Measurements from ENCODE around the gene PPP1R16B.
"Not testable (repeated sequence)": the region's sequence is repeated elsewhere in the genome, so short reads cannot be mapped to it uniquely, and the experiment has no call there.

The PPP1R16B gene

DNA sequence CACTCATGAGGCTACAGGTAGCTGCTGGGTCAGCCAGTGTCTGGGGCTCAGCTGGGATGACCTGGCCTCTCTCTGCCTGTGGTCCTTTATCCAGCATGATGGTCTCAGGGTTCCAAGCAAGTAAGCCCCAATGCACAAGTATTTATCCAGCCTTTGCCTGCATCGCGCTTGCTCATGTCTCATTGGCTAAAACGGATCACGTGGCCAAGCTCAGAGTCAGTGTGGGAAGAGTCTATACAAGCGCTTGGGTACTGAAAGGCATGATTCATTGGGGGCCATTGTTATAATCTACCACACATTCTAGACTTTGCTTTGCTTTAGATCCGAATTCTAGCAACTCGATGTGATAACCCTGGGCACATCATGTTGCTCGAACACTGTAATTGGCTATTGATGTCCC lies 48.3 kb downstream of the PPP1R16B start:
- no peak for DNase-seq (ENCODE audit: low read depth in 2 of 2)

DNA sequence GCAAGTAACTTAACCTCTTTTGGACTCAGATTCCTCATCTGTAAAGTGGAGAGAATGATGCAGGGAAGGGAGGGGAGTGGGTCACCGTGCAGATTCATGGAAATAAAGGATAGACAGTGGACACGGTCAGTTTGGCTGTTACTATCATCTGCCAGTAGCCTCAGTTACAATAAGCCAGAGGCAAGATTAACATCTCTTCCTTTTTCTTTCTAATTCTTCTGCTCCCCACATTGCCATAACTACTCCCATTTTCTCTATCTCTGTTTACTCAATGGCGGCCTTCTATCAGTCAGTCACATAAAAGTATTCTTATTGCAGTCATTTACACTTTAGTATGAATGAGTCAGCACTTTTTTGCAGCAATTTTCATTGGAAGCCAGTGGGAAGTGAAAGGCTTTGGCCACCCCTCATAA lies 49.2 kb downstream of the PPP1R16B start:
- no peak for DNase-seq (ENCODE audit: low read depth in 2 of 2)

DNA sequence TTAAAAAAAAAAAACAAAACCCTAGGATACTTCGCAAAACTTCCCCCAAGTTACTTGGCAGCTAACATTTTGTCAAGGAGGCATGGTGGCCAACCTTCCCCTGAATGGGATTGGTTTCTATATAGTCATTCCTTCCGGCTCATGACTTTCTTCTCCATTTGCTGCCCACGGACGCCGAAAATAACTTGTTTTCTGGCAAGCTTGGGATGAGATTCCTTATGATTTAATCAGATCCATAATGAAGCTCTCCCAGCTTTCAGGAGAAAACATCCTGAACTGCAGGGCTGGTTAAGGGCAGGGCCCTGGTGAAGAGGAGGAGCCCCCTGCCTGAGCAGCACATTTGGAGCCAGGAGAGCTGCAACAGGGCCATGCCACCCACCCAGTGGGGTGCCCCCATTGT lies 49.9 kb downstream of the PPP1R16B start:
- DNase-seq (ENCODE audit: low read depth in 2 of 2) = no peak

DNA sequence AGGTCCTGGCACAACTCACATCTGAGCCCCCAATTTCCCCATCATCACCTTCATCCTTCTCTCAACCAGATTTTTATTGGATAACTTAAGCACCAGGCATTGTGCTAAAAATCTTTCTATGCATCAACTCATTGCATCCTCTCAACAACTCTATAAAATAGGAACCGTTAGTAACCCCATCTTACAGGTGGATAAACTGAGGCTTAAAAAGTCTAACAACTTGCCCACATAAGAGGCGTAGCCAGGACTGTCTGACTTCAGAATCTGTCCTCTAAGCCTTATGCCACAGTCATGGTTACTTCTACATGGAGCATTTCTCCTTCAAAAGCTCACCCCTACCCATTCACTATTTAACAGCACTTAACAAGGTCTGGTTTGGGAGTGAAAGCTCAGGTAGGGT lies 51.1 kb downstream of the PPP1R16B start:
- no peak for DNase-seq (ENCODE audit: low read depth in 2 of 2)

DNA sequence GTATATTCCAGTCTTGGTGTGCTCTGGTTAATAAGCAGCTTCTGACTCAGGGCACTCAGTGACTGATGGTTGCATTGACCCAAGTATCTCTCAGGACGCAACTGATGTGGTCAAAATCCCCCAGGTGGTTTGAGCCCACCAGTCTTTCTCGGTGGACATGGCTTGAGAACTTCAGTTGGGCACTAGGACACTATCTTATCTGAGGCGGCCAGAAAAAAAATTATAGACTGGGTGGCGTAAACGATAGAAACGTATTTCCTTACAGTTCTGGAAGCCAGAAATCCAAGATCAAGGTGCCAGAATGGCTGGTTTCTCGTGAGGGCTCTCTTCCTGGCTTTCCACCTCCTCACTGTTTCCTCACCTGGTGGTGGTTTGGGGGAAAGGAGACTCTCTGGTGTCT lies 52.2 kb downstream of the PPP1R16B start:
- no peak for DNase-seq (ENCODE audit: low read depth in 2 of 2)

DNA sequence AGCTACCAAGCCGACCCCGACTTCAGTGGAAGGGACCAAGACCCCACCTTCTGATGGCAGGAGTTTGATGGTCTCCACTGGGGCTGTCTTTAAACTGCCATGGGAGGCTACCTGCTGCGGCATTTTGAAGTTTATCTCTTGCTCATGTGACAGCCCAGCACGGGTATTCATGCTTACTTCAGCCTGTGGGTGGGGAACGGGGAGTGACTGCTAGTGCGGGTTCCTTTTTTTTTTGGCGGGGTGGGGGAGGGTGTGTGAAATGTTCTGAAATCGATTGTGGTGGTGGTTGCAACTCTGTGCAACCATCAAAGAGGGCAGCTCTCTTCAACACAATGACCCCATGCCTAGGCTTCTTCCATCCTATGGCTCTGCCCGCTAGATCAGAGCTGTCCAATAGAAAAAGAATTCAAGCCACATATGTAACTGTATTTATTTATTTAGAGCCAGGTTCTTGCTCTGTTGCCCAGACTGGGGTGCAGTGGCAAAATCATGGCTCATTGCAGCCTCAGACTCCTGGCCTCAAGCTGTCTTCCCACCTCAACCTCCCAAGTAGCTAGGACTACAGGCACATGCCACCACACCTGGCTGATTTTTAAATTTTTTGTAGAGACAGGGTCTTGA lies 53.7 kb downstream of the PPP1R16B start:
- peak in 1 of 2 donors; percentile 33 for DNase-seq (ENCODE audit: low read depth in 2 of 2)

DNA sequence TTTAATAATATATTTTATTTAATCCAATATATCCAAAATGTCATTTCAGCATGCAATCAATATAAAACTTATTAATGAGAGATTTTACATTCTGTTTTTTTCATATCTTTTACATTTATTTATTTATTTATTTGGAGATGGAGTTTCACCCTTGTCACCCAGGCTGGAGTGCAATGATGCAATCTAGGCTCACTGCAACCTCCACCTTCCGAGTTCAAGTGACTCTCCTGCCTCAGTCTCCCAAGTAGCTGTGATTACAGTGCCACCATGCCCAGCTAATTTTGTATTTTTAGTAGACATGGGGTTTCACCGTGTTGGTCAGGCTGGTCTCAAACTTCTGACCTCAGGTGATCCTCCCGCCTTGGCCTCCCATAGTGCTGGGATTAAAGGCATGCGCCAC lies 54.4 kb downstream of the PPP1R16B start:
- DNase-seq (ENCODE audit: low read depth in 2 of 2) = not testable (repeated sequence)

DNA sequence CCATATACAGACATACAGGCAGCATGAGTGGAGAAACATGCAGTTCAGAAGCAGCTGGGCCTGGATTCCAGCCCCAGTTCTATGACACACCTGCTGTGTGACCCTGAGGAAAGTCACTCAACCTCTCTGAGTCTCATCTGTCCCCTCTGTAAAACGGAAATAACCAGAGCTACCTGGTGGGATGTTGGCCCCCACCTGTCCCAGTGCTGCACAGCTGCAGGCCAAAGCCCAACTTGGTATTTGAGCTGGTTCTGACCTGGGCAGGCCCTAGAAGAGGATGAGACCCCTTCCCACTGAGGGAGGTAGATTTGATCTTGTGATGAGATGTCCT lies 55.5 kb downstream of the PPP1R16B start:
- no peak for DNase-seq (ENCODE audit: low read depth in 2 of 2)

DNA sequence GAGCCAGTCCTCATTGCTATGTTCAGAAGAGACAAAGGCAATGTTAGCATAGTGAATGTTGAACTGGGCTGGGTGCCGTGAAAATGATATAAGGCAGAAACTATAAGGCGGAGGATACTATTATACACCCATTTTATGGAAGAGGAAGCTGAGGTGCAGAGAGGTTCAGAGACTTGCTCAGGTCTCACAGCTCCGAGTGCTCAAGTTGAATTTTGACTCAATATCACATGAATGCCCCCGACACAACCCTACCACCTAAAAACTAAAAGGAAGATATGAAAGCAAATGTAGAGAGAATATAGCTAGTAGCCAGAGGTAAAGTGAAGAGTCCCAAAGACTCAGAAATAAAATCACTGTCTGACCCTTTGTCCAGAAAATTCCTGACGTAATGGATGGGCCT lies 56.7 kb downstream of the PPP1R16B start:
- DNase-seq (ENCODE audit: low read depth in 2 of 2) = no peak

DNA sequence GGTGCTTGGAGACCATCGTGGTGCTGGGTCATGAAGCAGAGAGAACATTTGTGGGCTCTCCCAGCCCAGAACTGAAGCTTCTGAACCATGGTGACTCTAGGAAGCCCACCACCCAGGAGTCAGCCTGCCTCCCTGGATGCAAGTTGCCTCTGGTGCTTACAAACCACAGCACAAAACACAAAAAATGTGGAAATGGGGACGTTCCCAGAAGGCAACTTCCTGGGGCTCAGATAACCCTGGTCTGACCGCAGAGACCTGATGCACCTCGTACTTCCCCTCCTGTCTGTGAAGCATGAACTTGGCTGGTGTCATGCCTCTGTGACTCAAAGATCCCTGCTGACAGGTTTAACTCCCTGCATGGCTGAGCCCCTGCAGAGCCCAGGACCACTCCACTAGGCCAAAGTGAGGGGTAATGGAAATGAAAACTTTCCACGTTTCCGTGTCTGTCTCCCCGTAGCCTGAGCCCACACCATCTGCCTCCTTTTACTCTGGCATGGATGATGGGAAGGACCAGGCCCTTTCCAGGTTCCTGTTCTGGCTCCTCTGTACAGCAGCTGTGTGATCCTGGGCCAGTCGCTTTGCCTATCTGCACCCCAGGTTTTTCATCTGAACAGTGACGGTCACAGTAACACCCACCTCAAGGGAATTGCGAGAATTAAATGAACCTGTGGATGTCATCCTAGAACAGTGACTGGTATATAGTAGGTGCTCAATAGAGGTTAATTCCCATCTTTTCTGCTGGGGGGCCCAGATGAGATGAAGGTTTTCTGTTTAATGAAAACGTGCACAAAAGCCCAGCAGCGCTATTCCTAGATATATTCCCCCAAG lies 57.7 kb downstream of the PPP1R16B start:
- peak; percentile 55 to 56 for DNase-seq (ENCODE audit: low read depth in 2 of 2)

DNA sequence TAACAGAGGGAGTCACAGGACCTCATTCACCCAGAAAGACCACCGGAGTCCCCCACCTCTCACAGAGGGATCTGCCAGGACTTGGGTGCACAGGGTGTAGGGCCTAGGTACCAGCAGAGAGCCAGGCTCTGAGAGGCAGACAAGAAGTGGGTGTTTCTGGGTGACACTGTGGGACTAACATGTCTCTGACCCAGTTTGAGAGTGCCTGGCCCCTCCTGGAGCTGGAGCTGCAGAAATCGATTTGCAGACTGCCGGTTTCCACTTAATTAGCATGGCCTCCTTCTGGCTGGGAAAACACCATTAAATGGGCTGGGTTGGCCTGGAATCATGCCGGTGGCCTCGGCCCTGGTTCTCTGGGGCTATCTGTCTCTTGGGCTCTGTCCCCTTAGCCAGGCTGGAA lies 59.2 kb downstream of the PPP1R16B start:
- no peak for DNase-seq (ENCODE audit: low read depth in 2 of 2)

DNA sequence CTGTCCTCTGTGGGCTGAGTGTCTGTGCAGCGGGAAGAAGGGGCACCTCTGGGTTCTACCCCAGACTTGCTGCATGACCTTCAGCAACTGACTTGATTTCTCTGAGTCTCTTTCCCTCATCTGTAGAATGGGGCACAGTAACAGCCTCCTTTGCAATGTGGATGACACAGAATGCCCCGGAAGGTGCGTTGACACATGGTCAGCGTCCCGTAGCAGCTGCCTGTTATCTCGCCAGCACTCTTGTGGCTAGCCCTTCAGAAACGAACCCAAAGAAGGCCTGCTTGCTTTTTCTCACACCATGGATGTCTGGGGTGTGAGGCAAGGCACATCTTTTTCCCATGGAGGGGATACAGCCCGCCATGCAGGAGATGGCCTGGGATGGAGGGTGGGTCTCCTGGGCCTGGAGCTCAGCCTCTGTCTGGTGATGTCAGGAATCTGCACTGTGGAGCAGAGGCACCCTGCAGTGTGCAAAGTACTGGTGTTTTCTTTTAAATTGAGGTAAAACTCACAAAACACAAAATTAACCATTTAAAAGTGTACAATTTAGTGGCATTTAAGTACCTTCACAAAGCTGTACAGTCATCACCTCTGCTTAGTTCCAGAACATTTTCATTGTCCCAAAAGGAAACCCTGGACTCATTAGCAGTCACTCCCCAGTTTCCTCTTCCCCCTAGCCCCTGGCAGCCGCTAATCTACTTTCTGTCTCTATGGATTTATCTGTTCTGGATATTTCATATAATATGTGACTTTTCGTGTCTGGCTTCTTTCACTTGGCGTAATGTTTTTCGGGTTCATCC lies 61.0 kb downstream of the PPP1R16B start:
- no peak for DNase-seq (ENCODE audit: low read depth in 2 of 2)

DNA sequence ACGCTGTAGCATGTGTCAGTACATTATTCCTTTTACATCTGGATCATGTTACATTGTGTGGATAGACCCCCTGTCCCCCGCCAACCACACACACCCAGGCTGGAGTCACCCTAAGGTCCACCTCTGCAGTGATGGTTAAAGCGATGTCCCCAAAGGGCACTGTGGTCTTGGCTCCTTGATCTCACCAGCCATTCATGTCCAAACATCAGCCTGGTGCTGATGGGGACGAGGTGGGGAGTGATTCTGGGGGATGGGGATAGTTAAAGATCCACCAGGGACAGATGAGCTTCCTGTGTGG lies 61.5 kb downstream of the PPP1R16B start:
- no peak for DNase-seq (ENCODE audit: low read depth in 2 of 2)

DNA sequence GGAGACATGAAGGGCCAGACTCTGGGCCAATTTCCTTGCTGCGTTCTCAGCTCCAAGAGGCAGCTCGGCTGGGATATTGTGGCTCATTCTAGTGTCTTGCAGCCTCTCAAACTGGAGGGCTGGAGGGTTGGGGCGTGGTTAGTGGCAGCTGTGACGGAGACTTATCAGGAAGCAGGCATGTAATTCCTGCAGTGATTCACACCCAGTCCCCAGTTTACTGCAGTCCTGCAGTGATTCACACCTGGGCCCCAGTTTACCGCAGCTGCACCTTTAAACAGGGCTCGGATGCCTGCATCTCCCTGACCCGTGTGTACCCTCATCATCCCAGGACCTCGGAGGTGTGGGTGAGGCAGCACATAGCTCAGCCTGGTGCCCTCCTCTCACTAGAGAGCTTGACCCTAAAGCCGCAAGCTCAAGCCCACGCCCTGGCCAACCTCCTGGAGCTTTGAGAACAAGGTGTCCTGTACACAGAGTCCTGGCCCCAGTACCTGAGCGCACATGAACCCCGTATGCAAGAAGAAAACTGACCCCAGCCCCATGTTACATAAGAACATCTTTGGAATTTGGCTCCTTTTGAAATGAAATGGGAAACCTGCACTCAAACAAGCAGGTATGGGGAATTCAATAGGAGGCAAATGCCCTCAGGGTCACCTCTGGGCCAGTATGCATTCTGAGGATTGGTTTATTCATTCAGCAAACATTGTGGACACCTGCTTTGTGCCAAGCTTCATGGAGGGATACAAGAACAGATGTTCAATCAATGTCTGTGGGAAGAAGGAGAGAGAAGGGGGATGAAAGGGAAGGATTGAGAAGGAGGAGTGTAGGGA lies 65.4 kb downstream of the PPP1R16B start:
- peak; percentile 24 to 46 for DNase-seq (ENCODE audit: low read depth in 2 of 2)

DNA sequence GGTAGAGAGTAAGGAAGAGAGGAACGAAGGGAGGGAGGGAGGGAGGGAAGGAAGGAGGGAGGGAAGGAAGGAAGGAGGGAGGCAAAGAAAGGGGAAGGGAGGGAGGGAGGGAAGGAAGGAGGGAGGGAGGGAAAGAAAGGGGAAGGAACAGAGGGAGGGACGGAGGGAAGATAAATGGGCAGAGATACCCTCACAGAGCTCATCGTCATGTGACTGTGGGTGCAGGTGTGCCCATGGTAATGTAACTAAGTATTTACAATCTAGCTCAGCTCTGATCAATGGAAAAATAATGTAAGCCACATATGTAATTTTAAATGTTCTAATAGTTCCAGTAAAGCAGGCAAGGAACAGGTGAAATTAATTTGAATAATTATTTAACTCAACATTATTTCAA lies 66.1 kb downstream of the PPP1R16B start:
- DNase-seq (ENCODE audit: low read depth in 2 of 2) = no peak

DNA sequence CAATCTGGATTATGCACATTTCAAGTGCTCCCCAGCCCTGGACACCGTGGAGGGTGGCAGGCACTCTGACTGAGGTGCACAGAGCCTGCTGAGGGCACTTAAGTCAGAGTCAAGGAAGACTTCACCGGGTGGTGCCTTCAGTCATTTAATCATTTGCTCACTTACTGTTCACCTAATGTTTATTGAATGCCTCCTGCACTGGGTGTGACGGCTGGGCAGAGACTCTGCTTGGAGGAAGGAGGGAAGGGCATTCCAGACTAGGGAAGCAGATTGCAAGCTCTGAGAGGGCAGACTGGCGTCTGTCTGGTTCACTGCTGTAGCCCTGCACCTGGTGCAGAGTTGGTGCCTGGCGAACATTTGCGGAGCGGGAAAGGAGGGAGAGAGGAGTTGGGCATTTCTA lies 66.5 kb downstream of the PPP1R16B start:
- DNase-seq (ENCODE audit: low read depth in 2 of 2) = no peak

DNA sequence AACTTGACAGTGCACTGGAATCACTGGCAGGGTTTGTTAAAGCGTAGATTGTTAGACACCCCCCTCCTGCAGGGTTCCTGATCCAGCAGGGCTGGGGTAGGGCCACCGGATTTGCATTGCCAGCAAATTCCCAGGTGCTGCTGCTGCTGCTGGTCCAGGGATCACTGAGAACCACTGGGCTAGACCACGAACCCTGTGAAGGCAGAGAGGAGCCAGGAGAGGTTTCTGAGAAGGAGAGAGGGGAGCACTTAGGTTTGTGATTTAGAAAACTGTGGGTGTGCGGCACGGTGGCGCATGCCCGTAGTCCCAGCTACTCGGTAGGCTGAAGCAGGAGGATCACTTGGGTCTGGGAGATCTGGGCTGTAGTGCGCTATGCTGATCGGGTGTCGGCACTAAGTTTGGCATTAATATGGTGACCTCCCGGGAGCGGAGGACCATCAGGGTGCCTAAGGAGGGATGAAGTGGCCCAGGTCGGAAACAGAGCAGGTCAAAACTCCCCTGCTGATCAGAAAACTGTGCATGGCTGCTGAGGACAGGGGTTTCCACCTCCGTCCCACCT lies 67.1 kb downstream of the PPP1R16B start:
- no peak for DNase-seq (ENCODE audit: low read depth in 2 of 2)

DNA sequence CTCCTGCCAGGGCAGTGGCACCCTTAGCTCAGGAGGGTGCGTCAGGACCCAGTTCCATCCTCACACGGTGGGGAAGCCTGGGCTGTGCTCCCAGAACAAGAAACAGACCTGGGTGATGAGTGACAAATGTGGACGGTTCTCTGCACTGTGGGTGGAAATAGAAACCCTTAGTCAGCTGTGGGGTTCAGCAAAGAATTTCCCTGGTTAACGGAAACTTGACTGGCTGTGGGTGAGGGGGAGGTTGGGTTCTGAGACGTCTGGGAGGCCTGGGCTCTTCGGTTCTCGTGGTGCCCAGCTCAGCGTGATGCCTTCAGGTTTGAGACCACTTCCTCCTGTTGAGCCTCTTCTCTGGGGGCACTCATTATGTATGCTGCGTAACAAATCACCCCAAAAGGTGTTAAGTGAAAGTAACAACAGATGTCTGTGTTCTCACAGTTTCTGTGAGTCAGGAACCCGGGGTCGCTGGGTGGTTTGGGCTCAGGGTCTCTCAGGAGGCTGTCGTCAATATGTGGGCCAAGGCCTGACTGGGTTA lies 67.6 kb downstream of the PPP1R16B start:
- DNase-seq (ENCODE audit: low read depth in 2 of 2) = peak; percentile 83 to 87

DNA sequence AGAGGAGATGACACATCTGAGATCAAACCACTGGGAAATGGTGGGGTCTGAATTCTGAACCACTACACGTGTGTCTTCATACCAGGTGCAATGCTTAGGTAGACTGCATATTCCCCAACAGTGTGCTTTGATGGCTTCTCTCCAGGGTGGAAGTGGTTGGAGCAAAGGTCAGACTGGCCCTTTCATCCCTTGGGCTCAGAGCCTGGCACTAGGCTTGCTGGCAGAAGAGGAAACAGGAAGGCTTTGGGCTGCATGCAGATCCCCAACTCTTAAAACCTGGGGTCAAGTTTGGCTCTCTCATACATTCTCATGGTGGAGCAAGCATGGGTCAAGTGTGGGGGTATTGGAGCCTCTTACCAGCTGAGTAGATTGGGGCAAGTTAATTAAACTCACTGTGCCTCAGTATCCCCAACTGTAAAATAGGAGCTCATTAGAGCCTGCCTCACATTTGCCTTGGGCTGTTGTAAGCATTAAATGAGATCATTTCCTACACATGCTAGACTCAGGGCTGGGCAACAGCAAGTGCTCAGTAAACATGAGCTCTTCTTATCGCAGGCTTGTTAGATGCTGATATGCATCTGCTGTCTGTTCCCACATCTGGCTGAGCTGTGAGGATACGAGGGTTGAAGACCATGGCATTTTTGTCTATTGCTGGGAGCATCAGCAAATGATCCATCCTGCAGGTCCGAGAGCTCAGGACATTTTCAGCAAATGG lies 69.1 kb downstream of the PPP1R16B start:
- DNase-seq (ENCODE audit: low read depth in 2 of 2) = no peak

DNA sequence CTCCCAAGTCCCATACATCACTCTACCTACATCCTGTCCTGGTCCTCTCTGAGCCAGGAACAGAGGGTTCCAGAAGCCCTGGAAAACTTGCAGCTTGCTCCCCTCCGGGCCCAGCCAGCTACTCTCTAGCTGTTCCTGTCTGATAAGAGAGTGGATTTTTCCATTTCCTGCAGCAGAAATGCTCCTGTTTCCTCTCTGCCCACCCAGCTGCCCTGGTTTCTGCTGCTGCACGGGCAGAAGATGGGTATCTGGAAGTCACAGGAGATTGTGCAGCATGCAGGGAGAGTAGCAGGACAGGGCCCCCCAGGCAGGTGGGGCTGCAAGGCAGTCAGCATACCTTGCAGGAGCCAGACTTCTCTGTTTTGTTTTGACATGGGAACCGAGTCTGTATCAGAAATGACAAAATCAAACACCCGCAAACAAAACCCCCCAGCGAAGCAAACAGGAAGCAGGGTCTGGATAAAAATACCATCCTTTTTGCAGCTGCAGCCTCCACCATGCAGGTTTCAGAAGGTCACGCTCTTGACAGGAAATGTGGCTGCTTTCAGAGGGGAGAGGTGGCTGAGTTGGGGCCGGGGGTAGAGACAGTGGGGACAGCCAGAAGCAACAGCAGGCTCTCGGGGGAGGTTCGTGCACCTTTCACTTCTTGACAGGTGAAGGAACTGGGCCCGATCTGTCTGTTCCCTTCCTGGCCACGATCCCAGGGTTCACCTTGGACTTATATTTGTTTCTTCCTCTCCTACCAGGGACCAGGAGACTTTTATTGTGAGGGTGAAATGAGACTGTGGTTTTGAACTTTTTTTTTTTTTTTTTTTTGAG lies 69.9 kb downstream of the PPP1R16B start:
- DNase-seq (ENCODE audit: low read depth in 2 of 2) = peak; percentile 36 to 57

Measured in stimulated activated CD8-positive, alpha-beta memory T cell treated with anti-CD3 and anti-CD28 coated beads, Interleukin-7, amount 100 ng/mL, for 4 hours (primary cell).